T-helper 2 cell treated with Interferon-gamma antibody and Interleukin-4, amounts not matched to agents 100 ng/mL and 5 ng/mL, for 36 hours (primary cell): ENCODE measurements around the gene CD3E. TPM values are rescaled to one million over a fixed set of nuclear protein-coding genes. Genes with fewer than 3 reads are reported as not detected.

Source experiments
- intact Hi-C: fragments of 100-400 bp; cut with micrococcal nuclease; formaldehyde crosslinking; loops from one replicate; pipeline ENCODE4 v1.15.1; 2023
- total RNA-seq: library from RNA; stranded (reverse); gene quantifications from 2 replicates; pipeline ENCODE4 v1.2.3, GENCODE V29; 2022

Gene CD3E
- total RNA-seq, 1 donor from 2014 or later, result 576 TPM

- intact Hi-C loops, result no loop called here
These were observed 16.0 kb downstream of the CD3E start for GRCh38 chr11:118320515-118320914.

DNA sequence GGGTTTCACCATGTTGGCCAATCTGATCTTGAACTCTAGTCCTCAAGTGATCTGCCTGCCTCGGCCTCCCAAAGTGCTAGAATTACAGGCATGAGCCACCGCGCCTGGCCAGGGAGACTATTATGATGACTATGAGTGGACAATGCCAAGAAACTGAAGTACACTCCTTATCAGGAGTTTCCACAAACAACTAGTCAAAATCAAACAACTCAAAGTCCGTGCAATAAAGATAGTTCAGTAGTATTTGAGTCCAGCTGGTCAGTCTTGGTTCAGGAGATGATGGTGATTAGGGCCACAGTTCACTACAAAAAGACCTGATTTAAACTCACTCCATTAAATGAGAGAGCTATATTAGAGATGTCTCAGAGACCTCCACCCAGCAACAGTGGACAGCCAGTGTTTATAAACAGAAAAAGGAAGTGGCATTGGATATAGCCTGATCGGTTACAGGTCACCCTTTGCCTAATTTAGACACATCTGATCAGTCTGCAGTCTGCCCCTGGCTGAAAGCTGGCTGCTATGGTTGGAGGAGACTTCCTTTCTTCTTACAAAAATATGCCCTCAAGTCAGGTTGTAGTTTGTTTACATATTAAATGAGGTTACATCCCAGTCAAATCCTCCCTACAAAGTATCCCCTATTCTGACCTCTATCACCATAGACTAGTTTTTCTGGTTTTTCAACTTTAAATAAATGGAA lies 17.0 kb downstream of the CD3E start:
- intact Hi-C loops, result no loop called here

GRCh38 chr11:118322721-118323120 lies 18.2 kb downstream of the CD3E start:
- intact Hi-C loops, result no loop called here

GRCh38 chr11:118325283-118325682 lies 20.8 kb downstream of the CD3E start:
- intact Hi-C loops, result no loop called here

DNA sequence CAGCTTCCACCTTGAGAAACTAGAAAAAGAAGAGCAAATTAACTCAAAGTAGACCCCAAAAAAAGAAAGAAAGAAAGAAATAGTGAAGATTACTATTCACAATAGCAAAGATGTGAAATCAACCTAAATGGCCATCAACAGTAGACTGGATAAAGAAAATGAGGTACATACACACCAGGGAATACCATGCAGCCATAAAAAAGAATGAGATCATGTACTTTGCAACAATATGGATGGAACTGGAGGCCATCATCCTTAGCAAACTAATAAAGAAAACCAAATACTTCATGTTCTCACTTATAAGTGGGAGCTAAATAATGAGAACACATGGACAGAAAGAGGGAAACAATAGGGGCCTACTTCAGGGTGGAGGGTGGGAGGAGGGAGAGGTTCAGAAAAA lies 24.2 kb downstream of the CD3E start:
- intact Hi-C loops, result no loop called here

GRCh38 chr11:118334745-118335144 lies 30.2 kb downstream of the CD3E start:
- intact Hi-C loops, result no loop called here

DNA sequence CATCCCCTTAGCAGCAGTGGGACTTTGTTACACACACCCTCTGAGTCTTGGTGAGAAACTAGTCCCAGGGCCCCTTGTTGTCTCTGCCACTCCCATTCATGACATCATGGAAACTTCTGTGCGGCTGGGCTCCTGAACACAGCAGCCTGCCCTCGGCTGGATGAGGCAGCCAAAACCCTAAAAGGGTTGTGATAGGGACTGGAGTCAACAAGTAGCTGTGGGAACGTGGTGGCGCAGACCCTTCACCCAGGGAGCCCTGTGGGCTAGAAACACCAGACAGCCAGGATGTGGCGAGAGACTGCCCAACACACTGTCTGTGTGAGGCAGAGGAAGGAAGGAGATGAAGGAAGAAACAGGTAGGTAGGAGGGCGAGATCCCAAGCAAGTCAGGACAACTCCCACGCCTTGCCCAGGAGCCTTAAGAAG lies 34.1 kb downstream of the CD3E start:
- intact Hi-C loops, result loop anchor here (1.0 kb wide), 1 partner anchor 33 kb away; no protein-coding TSS in a partner anchor

DNA sequence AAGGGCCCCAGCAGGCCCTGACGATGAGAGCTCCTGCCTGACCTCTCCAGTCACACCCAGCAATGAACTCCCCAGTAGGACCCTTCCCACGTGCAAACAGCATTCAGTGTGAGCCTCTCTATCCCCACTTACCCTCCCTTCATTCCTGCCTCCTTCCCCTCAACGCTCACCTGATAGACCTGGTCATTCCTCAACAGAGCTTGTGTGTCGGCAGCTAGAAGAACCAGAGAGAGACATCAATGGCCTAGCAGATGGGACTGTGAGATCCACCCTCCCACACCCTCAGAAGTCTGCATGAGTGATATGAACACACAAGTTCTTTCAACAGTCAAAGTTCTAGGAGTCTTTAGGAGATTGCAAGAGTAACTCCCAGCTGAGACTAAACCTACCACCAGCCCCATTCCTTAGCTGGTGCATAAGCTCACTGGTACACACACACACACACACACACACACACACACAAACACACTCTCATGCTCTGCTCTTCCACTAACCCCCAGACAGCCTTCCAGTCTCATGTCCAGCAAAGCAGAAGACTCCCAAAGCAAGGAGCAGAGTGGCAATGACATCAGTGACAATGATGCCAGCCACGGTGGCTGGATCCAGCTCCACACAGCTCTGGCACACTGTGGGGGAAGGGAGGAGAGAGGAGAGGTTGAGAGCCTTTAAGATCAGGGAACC lies 34.9 kb downstream of the CD3E start:
- intact Hi-C loops, result no loop called here

GRCh38 chr11:118340449-118340848 lies 35.9 kb downstream of the CD3E start:
- intact Hi-C loops, result loop anchor here (5.0 kb wide), 3 partner anchors 62 to 123 kb away; partner anchors contain the start of genes ATP5MG and MPZL3

- intact Hi-C loops, result loop anchor here (5.0 kb wide), 3 partner anchors 61 to 124 kb away; partner anchors contain the start of genes ATP5MG and MPZL3
These were observed 36.7 kb downstream of the CD3E start for GRCh38 chr11:118341261-118341660.

DNA sequence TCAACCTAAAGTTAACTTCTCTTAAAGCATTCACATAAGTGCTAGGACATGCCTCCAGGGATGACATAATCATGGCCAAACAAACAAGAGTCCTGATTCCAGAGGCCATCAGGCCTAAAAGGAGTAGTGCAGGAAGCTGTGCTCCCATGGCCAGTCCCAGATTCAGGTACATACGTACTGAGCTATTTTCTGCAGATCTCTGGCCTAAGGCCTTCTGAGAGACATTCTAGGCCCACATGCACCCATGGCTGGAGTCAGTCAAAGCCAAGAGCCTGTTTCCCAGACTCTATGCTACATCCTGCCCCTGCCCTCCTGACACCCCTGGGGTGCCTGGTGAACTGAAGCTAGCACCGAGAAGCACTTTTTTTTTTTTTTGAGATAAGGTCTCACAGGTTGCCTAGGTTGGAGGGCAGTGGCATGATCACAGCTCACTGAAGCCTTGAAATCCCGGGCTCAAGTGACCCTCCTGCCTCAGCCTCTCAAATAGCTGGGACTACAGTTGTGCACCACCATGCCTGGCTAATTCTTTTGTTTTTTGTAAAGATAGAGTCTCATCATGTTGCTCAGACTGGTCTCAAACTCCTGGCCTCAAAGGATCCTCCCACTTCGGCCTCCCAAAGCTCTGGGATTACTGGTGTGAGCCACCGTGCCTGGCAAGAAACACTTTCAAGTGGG lies 37.4 kb downstream of the CD3E start:
- intact Hi-C loops, result loop anchor here (1.0 to 5.0 kb wide), 7 partner anchors 37 to 339 kb away; partner anchors contain the start of genes ATP5MG, KMT2A and MPZL3

DNA sequence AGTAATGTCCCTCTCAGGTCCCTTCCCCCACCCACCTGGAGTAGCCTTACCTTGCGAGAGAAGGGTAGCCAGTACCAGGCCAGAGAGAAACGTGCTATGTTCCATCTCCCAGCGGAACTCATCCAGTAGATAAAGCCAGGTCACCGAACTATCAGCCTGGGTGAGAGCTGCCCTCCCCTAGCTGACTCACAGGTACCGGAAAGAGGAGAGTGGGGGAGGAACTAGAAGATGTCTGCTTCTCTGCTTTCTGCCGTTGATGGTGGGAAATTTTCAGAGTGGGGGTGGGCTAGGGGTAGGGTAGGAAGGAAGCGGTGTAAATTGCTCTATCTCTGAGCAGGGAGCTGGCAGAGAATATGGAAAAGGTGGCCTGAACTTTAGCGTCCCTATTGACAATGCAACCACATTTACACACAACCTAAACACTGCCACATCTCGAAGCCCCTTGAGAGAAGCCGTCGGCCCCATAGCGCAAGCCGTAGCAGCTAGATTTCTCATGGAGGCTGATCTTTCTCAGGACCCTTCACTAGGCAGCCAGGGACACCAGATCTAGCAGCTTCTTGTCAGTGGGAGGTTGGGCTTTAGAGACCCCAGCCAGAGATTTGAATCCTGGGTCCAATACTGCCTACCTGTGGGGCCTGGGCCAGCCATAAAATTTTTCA lies 38.1 kb downstream of the CD3E start, which contains the start of gene CD3D:
Gene CD3D, minus strand, starts transcription at position 203 of the 659 bp plus-strand sequence. Its CDS starts 98 bp downstream, at position 105.
- intact Hi-C loops, result loop anchor here (1.0 to 5.0 kb wide), 7 partner anchors 37 to 340 kb away; partner anchors contain the start of genes ATP5MG, KMT2A and MPZL3

DNA sequence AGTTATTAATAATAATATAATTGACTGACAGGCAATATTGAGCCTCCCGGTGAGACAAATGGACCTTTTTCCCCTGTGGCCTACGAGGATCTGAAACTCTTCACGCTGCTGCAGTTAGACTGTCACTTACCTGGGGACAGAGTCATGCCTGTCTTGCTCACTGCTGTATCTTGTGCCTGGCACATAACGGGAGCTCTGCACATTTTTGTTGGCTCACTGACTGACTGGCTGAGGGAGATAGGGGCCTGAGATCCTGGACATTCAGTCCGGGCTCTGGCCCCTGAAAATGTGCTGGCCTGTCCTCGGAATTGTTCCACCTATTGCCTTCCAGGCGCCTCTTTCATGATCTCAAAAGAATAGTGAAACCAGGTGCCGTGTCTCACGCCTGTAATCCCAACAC lies 38.7 kb downstream of the CD3E start:
- intact Hi-C loops, result loop anchor here (2.0 to 5.0 kb wide), 6 partner anchors 59 to 340 kb away; partner anchors contain the start of genes ATP5MG, KMT2A and MPZL3

GRCh38 chr11:118343981-118344515 lies 39.5 kb downstream of the CD3E start, which contains the start of gene CD3G:
Gene CD3G (plus strand): TSS chr11:118344344. CDS start chr11:118344424, 80 bp downstream.
- intact Hi-C loops, result loop anchor here (1.0 to 5.0 kb wide), 8 partner anchors 9 to 341 kb away; partner anchors contain the start of genes ATP5MG, KMT2A, MPZL3 and UBE4A

DNA sequence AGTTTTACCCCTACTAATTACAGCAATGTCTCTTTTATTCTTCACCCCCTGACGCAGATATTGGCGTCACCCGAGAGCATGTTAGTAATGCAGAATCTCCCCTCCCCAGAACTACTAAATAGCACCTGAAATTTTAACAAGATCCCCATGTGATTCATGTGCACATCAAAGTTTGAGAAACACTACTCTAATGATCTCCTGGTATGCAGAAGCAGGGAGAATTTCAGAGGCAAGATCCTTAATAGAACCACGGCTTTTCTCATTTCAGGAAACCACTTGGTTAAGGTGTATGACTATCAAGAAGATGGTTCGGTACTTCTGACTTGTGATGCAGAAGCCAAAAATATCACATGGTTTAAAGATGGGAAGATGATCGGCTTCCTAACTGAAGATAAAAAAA lies 44.9 kb downstream of the CD3E start:
- intact Hi-C loops, result no loop called here

GRCh38 chr11:118353084-118353710 lies 48.7 kb downstream of the CD3E start:
- intact Hi-C loops, result loop anchor here (1.0 to 2.0 kb wide), 3 partner anchors 9 to 155 kb away; partner anchors contain the start of gene CD3G

DNA sequence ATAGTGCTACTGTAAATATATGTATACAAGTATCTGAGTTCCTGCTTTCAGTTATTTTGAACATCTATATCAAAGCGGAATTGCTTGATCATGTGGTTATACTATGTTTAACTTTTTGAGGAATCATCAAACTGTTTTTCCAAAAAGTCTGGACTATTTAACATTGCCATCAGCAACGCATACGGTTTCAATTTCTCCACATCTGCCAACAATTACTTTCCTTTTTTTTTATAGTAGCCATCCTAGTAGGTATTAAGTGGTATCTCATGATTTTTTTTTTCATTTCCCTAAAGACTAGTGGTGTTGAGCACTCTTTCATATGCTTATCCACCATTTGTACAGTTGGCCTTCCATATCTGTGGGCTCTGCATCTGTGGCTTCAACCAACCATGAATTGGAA lies 53.5 kb downstream of the CD3E start:
- intact Hi-C loops, result loop anchor here (2.0 to 5.0 kb wide), 4 partner anchors 43 to 213 kb away; partner anchors contain the start of genes ATP5MG, IFT46 and KMT2A

DNA sequence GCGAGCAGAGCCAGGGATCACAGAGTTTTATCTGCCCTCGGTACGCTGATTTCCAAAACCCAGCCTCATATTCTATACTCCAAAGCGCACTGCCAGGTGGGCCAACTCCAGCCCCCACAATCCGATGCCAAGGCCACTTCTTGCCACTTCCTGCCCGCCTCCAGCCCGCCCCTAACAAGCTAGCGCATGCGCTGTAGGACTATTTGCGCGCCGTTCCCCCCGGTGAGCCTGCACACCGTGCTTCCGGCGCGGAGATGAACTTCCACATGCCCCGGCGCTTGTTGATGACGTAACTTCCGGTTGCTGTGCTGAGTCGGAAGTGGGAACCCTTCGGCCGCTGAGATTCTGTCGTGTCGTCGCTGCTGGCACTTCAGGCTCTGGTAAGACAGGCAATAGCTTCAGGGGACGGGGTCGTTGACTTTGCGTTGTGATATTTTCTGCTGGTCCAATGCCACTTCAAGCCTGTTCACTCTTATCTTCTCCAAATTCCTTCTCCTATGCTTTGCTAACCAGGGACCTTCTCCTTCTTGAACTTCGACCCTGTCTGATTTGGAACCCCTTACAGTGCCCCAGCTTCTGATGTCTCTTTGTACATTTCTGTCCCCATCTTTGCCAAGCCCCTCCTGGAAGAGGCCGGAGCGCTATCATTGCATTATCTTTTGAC lies 54.9 kb downstream of the CD3E start, which contains the start of gene UBE4A:
Gene UBE4A, plus strand, starts transcription at position 306 of the 664 bp plus-strand sequence. CDS start 5,481 bp downstream, outside the sequence.
- intact Hi-C loops, result loop anchor here (1.0 to 5.0 kb wide), 5 partner anchors 15 to 215 kb away; partner anchors contain the start of genes ATP5MG, CD3G, IFT46 and KMT2A
